ENCODE data around the gene ITK. TPM values are rescaled to one million over a fixed set of nuclear protein-coding genes. Genes with fewer than 3 reads are reported as not detected.

The ITK gene
- total and polyA plus RNA-seq, 9 donors, result 0.35 to 2.1 (median 1.5) TPM

DNA sequence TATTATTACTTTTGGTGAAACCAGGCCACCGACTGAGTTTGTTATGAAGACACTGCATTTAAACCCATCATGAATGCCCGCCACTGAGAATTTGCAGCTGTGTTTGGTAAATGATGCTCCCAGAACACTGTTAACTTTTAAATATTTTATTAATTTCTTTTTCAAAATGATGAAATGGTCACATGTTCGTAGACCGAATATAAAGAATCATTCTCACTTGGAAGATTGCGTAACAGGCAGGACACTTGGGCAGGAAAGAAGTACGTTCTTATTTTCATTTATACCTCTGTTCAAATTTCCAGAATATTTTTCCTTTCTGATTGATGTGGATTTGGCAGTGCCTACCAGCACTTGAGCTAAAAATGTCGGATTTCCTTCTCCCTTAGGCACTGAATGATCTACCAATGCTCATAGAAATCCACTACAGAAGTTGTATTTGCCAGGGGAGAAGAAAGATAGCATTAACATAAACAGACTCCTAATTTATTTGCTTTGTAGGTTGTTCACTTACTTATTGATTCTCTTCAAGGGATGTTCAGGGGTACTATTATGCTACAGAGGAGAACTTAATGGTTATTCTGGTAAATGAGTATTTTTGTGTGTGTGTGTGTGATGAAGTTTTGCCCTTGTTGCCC, 99.1 kb downstream of the ITK start:
- no peak for DNase-seq
- intact Hi-C loops (cut with DNase I), result no loop called here
- Histone ChIP-seq H3K36me3 (no peaks in the 10 kb centered on the region), H3K27ac (no peak overlapping the region), H3K4me3 (no peak overlapping the region), H3K4me1 (ENCODE audit: insufficient read depth) (no peaks in the 10 kb centered on the region), H3K9me3 (no peaks in the 10 kb centered on the region), H3K27me3 (no peaks in the 10 kb centered on the region)
- WGBS, 3 donors, result 78 to 83% (median 82%) methylated on average over 7 of the region's 7 CpGs
- no peak for TF ChIP-seq POLR2A (IDR thresholded peaks at IDR 0.05)

DNA sequence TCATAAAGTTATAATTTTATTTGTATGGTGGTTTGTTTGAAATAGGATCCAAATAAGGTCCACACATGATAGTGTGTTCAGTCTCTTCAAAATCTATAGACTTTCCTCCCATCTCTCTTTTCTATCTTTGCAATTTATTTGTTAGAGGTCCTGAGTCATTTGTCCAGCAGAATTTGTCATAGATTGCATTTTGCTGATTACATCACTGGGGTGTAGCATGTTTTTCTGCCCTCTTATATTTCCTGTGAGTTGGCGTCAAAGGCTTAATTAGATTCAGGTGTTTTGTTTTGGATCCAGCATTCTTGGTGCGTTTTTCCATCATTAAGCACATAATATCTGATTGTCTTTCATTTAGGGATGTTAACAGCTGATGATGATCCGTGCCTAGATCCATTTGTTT, 100.3 kb downstream of the ITK start:
- Histone ChIP-seq H3K9me3 (no peaks in the 10 kb centered on the region), H3K4me1 (ENCODE audit: insufficient read depth) (no peaks in the 10 kb centered on the region), H3K4me3 (no peak overlapping the region), H3K27me3 (no peaks in the 10 kb centered on the region), H3K36me3 (no peaks in the 10 kb centered on the region), H3K27ac (no peak overlapping the region)
- TF ChIP-seq, protein P1, sequence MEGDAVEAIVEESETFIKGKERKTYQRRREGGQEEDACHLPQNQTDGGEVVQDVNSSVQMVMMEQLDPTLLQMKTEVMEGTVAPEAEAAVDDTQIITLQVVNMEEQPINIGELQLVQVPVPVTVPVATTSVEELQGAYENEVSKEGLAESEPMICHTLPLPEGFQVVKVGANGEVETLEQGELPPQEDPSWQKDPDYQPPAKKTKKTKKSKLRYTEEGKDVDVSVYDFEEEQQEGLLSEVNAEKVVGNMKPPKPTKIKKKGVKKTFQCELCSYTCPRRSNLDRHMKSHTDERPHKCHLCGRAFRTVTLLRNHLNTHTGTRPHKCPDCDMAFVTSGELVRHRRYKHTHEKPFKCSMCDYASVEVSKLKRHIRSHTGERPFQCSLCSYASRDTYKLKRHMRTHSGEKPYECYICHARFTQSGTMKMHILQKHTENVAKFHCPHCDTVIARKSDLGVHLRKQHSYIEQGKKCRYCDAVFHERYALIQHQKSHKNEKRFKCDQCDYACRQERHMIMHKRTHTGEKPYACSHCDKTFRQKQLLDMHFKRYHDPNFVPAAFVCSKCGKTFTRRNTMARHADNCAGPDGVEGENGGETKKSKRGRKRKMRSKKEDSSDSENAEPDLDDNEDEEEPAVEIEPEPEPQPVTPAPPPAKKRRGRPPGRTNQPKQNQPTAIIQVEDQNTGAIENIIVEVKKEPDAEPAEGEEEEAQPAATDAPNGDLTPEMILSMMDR (IDR thresholded peaks at IDR 0.05), result no peak
- TF ChIP-seq EP300 (IDR thresholded peaks at IDR 0.05) (no peak), POLR2A (IDR thresholded peaks at IDR 0.05) (no peak)
- intact Hi-C loops (cut with DNase I), result no loop called here
- WGBS, 3 donors, result 43 to 54% (median 52%) methylated on average over 3 of the region's 3 CpGs
- DNase-seq, result no peak

DNA sequence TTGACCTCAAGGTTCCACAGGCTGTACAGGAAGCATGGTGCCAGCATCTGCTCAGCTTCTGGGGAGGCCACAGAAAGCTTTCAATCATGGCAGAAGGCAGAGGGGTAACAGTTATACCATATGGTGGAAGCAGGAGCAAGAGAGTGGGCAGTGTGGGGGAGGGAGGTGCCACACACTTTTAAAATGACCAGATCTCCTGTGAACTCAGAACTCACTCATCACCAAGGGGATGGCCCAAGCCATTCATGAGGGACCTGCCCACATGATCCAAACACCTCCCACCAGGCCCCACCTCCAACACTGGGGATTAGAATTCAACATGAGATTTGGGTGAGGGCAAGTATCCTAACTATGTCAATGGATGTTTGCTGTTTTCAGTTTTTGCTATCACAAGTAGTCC, 101.5 kb downstream of the ITK start:
- TF ChIP-seq POLR2A (IDR thresholded peaks at IDR 0.05), result no peak
- TF ChIP-seq, protein P1 (IDR thresholded peaks at IDR 0.05), result no peak
- TF ChIP-seq EP300 (IDR thresholded peaks at IDR 0.05), result no peak
- Histone ChIP-seq H3K36me3 (no peaks in the 10 kb centered on the region), H3K9me3 (no peaks in the 10 kb centered on the region), H3K4me3 (no peak overlapping the region), H3K4me1 (ENCODE audit: insufficient read depth) (no peaks in the 10 kb centered on the region), H3K27me3 (no peaks in the 10 kb centered on the region), H3K27ac (no peak overlapping the region)
- no peak for DNase-seq
- intact Hi-C loops (cut with DNase I), result no loop called here

DNA sequence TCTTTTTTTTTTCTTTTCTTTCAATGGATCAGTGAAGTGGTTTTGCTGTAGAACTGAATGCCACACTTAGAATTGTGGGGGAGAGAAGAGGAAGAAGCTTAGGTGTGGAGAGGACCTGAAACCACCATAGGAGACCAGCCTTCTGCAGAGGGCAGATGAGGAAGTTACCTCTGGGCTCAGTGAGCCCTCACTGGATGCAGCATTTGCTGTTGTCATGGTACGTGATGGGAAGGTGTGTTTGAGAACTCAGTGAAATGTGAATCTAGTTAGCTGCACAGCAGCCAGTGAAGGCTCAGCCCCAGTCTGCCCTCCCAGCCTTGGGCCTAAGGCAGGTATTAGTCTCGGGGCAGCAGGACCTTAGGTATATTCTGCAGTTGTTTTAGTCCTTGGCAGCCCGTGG, 102.8 kb downstream of the ITK start:
- no peak for DNase-seq
- Histone ChIP-seq H3K9me3 (no peaks in the 10 kb centered on the region), H3K27me3 (no peaks in the 10 kb centered on the region), H3K4me3 (no peak overlapping the region), H3K36me3 (no peaks in the 10 kb centered on the region), H3K4me1 (ENCODE audit: insufficient read depth) (no peaks in the 10 kb centered on the region), H3K27ac (no peak overlapping the region)
- intact Hi-C loops (cut with DNase I), result no loop called here
- WGBS, 3 donors, result 77 to 84% (median 78%) methylated on average over 3 of the region's 3 CpGs
- TF ChIP-seq POLR2A (IDR thresholded peaks at IDR 0.05), result no peak
- TF ChIP-seq, protein P1 (IDR thresholded peaks at IDR 0.05), result no peak
- TF ChIP-seq EP300 (IDR thresholded peaks at IDR 0.05), result no peak

DNA sequence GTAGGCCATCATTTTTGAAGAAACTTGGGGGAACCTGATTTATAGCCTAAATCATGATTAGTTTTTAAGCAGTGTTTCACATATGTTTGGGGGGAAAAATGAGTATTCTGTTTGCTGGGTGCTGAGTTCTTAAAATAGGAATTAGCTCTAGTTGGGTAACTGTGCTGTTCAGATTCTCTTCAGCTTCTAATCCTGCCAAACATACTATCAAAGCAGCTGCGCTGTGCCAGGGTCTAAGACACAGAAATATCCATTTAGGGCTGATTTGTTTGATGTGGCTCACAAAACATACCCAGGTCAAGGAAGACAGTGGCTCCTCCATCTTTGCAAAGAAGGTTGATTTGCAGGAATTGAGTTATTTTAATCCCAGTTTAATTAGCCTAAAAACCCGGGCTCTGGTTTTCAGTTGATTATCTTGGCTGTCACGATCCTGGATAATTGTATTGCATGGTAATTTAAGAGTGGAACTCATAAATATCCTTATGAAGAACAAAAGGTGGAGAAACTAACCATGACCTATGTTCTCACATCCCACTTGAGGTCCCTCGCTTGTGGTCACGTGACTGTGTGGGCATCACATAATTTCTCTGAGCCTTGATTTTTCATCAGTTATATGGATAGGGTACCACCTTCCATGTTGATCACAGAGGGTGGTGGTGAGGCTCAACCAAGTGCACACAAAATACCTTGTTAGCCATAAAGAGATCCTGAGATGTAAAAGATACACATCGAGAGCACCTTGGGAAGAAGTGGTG, 104.0 kb downstream of the ITK start:
- Histone ChIP-seq H3K4me3 (no peak overlapping the region), H3K9me3 (no peaks in the 10 kb centered on the region), H3K27ac (no peak overlapping the region), H3K27me3 (no peaks in the 10 kb centered on the region), H3K36me3 (no peaks in the 10 kb centered on the region), H3K4me1 (ENCODE audit: insufficient read depth) (no peaks in the 10 kb centered on the region)
- 70 to 75% (median 72%) methylated on average over 6 of the region's 6 CpGs for WGBS, 3 donors
- intact Hi-C loops (cut with DNase I), result no loop called here
- TF ChIP-seq, protein P1 (IDR thresholded peaks at IDR 0.05), result no peak
- TF ChIP-seq POLR2A (IDR thresholded peaks at IDR 0.05) (no peak), EP300 (IDR thresholded peaks at IDR 0.05) (no peak)
- DNase-seq, result no peak
